Erythroblast (primary cell): ENCODE data around the gene PDGFD.

Source experiments
- GATA1 ChIP-seq: IDR thresholded peaks from 2 replicates; pipeline ENCODE4 v1.6.1; 2011; ENCODE audit warnings: low read depth, mild to moderate bottlenecking, control low read depth, low read length, moderate library complexity
- POLR2A ChIP-seq: IDR thresholded peaks from 2 replicates; pipeline ENCODE4 v1.6.1; 2011; ENCODE audit warnings: mild to moderate bottlenecking, low read length

DNA sequence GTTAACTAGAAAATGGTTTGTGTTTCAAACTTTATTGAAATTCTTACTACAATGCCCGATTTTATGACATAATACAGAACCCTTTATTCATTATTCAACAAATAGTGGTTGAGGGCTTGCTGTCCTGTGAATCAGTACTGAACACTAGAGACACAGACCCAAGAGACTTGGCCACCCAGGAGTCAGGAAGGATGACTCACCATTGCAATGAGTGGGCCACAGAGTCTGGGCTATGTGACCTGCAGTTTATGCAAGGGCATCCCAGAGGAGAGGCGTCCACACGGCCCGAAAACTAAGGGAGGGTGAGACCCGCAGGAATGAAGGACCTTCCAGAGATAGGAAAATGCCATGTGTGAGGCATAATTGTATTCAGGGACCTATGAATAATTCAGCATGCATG, 271.3 kb downstream of the PDGFD start:
- no peak for TF ChIP-seq POLR2A
- no peak for TF ChIP-seq GATA1
